HCT116 (cell line): ENCODE measurements around the gene ESD. TPM values are rescaled to one million over a fixed set of nuclear protein-coding genes. Genes with fewer than 3 reads are reported as not detected.

Source experiments
- ATAC-seq: fragments of 200-7000 bp; cut with Tn5 transposase; 2 replicates; pipeline ENCODE4 v1.9.1; 2020; ENCODE audit warnings: mild to moderate bottlenecking, moderate library complexity
- BruUV-seq: library from RNA; stranded (reverse); fragments of 400-500 nt; replicated peaks from 2 replicates; lab custom pipeline; 2021; lab: Mats Ljungman, UMichigan
- CTCF ChIA-PET: fragments of 300-600 bp; sonication (Branson Sonifier 250); formaldehyde crosslinking; loops from one replicate; lab custom pipeline; 2021; ENCODE audit warnings: antibody characterized with exemption; lab: Charles Lee
- POLR2A ChIA-PET: fragments of 300-600, 350-600 bp; sonication (Branson Sonifier 250); formaldehyde crosslinking; loops from one replicate; lab custom pipeline; 2021; ENCODE audit warnings: antibody characterized with exemption; lab: Charles Lee
- RAD21 ChIA-PET, 2 experiments: fragments of 300-600 bp; sonication (Branson Sonifier 250); formaldehyde crosslinking; loops; one replicate each; lab custom pipeline; 2023; ENCODE audit warnings: low total read pairs in 2 of 2; ENCODE audit not compliant: uncharacterized antibody in 2 of 2, unreplicated experiment in 2 of 2, low non-redundant PET in 1 of 2; lab: Charles Lee
- DNase-seq: peaks from one replicate; pipeline ENCODE4 v3.0.0-alpha.2; 2010; ENCODE audit warnings: low read depth, low spot score
- H2AFZ ChIP-seq: fragments of 200-600 bp; shearing (Covaris generic), sonication (generic); 2 replicates; pipeline ENCODE4 v1.6.1; 2017; ENCODE audit warnings: low read depth, mixed run types, mixed read lengths, antibody characterized with exemption, low read length; ENCODE audit not compliant: poor library complexity, severe bottlenecking
- H3K27ac ChIP-seq: 2 replicates; pipeline ENCODE4 v1.5.1; 2012; ENCODE audit warnings: low read depth, low read length
- H3K27me3 ChIP-seq: fragments of 200-600 bp; sonication (generic); 2 replicates; pipeline ENCODE4 v1.6.1; 2016; ENCODE audit warnings: mixed run types, low read length, mixed read lengths; ENCODE audit not compliant: insufficient read depth
- H3K36me3 ChIP-seq, 2 experiments: fragments of 200-500 bp in 1 of 2; fragments of 200-600 bp in 1 of 2; sonication (Bioruptor generic) in 1 of 2; sonication (generic) in 1 of 2; 2 replicates each; pipeline versions ENCODE4 v1.5.1 to v1.6.1; 2014 to 2016; ENCODE audit warnings: low read length in 2 of 2, inconsistent platforms in 1 of 2, mixed read lengths in 1 of 2, mixed run types in 1 of 2; ENCODE audit not compliant: insufficient read depth in 2 of 2, control insufficient read depth in 1 of 2
- H3K4me1 ChIP-seq, 2 experiments: fragments of 200-600 bp in 1 of 2; sonication (generic) in 1 of 2; 2 replicates each; pipeline versions ENCODE4 v1.5.1 to v1.6.1; 2012 to 2017; ENCODE audit warnings: low read length in 2 of 2, inconsistent platforms in 1 of 2, mild to moderate bottlenecking in 1 of 2, mixed read lengths in 1 of 2, mixed run types in 1 of 2, moderate library complexity in 1 of 2; ENCODE audit not compliant: insufficient read depth in 2 of 2, control insufficient read depth in 1 of 2
- H3K4me2 ChIP-seq: fragments of 200-600 bp; sonication (generic); 2 replicates; pipeline ENCODE4 v1.6.1; 2017; ENCODE audit warnings: mixed run types, low read length, mixed read lengths
- H3K4me3 ChIP-seq, 2 experiments: fragments of 200-600 bp in 1 of 2; sonication (generic) in 1 of 2; replicated peaks in 1 of 2; 2 replicates each; pipeline ENCODE4 v1.5.1; 2011 to 2016; ENCODE audit warnings: low read length in 2 of 2, control low read depth in 1 of 2, low read depth in 1 of 2, mild to moderate bottlenecking in 1 of 2, mixed read lengths in 1 of 2, mixed run types in 1 of 2
- H3K79me2 ChIP-seq: fragments of 200-600 bp; sonication (generic); 2 replicates; pipeline ENCODE4 v1.6.1; 2017; ENCODE audit warnings: mild to moderate bottlenecking, mixed run types, low read length, moderate library complexity, mixed read lengths; ENCODE audit not compliant: insufficient read depth
- H3K9ac ChIP-seq: fragments of 200-600 bp; sonication (generic); 2 replicates; pipeline ENCODE4 v1.6.1; 2016; ENCODE audit warnings: low read length, mixed read lengths
- H3K9me2 ChIP-seq: fragments of 200-600 bp; sonication (generic), shearing (Covaris generic); 2 replicates; pipeline ENCODE4 v1.6.1; 2017; ENCODE audit warnings: mixed run types, mild to moderate bottlenecking, moderate library complexity; ENCODE audit not compliant: insufficient read depth
- H3K9me3 ChIP-seq, 2 experiments: fragments of 200-500 bp in 1 of 2; fragments of 200-600 bp in 1 of 2; sonication (Bioruptor generic) in 1 of 2; sonication (generic) in 1 of 2; 2 replicates each; pipeline ENCODE4 v1.6.1; 2014 to 2017; ENCODE audit warnings: low read length in 2 of 2, mixed read lengths in 2 of 2, inconsistent platforms in 1 of 2, low read depth in 1 of 2, mild to moderate bottlenecking in 1 of 2, mixed run types in 1 of 2, moderate library complexity in 1 of 2; ENCODE audit not compliant: control insufficient read depth in 1 of 2, insufficient read depth in 1 of 2
- H4K20me1 ChIP-seq: fragments of 200-600 bp; sonication (generic), shearing (Covaris generic); 2 replicates; pipeline ENCODE4 v1.6.1; 2017; ENCODE audit warnings: mixed run types, mild to moderate bottlenecking, moderate library complexity; ENCODE audit not compliant: insufficient read depth
- CEBPB ChIP-seq: IDR thresholded peaks from 2 replicates; pipeline ENCODE4 v1.6.1; 2012; ENCODE audit warnings: low read depth
- EGR1 ChIP-seq: IDR thresholded peaks from 2 replicates; pipeline ENCODE4 v1.6.1; 2012; ENCODE audit warnings: low read depth
- EZH2 ChIP-seq: fragments of 200-600 bp; sonication (generic); IDR thresholded peaks from 2 replicates; pipeline ENCODE4 v1.6.1; 2017; ENCODE audit warnings: antibody characterized with exemption, mixed run types
- EZH2phosphoT487 ChIP-seq: fragments of 200-600 bp; IDR thresholded peaks from 2 replicates; pipeline ENCODE4 v1.6.1; 2018; ENCODE audit warnings: antibody characterized with exemption, borderline replicate concordance
- FOSL1 ChIP-seq: IDR thresholded peaks from 2 replicates; pipeline ENCODE4 v1.6.1; 2012; ENCODE audit warnings: low read depth
- JUND ChIP-seq: IDR thresholded peaks from 2 replicates; pipeline ENCODE4 v1.6.1; 2012
- POLR2A ChIP-seq: IDR thresholded peaks from 2 replicates; pipeline ENCODE4 v1.7.0; 2011; ENCODE audit warnings: borderline replicate concordance; ENCODE audit not compliant: insufficient read depth, insufficient read length; ENCODE audit errors: extremely low read depth
- REST ChIP-seq: IDR thresholded peaks from 2 replicates; pipeline ENCODE4 v1.6.1; 2012; ENCODE audit warnings: low read depth
- SIN3A ChIP-seq: IDR thresholded peaks from 2 replicates; pipeline ENCODE4 v1.6.1; 2012; ENCODE audit warnings: low read depth
- YY1 ChIP-seq: IDR thresholded peaks from 2 replicates; pipeline ENCODE4 v1.6.1; 2011; ENCODE audit warnings: low read length, low read depth, moderate library complexity, mild to moderate bottlenecking; ENCODE audit not compliant: insufficient replicate concordance; ENCODE audit errors: extremely low read depth
- ZFX ChIP-seq: fragments of 450-650 bp; IDR thresholded peaks from 2 replicates; pipeline ENCODE4 v1.6.1; 2017
- intact Hi-C: fragments of 100-400 bp; cut with micrococcal nuclease; formaldehyde crosslinking; loops from 2 replicates; pipeline ENCODE4 v1.10.0; 2022
- total RNA-seq: library from RNA; stranded (reverse); gene quantifications from one replicate; pipeline ENCODE4 v1.2.1, GENCODE V29; 2021; ENCODE audit not compliant: unreplicated experiment

Gene ESD
- total RNA-seq, 1 experiment from 2014 or later, result 111 TPM

- CTCF ChIA-PET, result interaction anchor here (0.6 kb wide), 1 partner anchor 9 kb away, joined by 3 read pairs; no protein-coding TSS in a partner anchor
- H3K36me3 ChIP-seq, result no peaks in the 10 kb centered on the region
- no peak overlapping the region for H3K27ac ChIP-seq
- no TSS peak for BruUV-seq
- H3K79me2 ChIP-seq, result no peaks in the 10 kb centered on the region
- intact Hi-C loops, result no loop called here
- no peak overlapping the region for H3K4me2 ChIP-seq
- H3K9me3 ChIP-seq, result no peaks in the 10 kb centered on the region
- no peak overlapping the region for H3K9ac ChIP-seq
- no peak for TF ChIP-seq ZFX
- no peak for TF ChIP-seq JUND
- no peak for TF ChIP-seq FOSL1
- no peak for TF ChIP-seq CEBPB
- no peak for TF ChIP-seq YY1
- no peak for TF ChIP-seq EZH2
- TF ChIP-seq EZH2phosphoT487, result no peak
- TF ChIP-seq POLR2A, result no peak
- TF ChIP-seq REST, result no peak
- TF ChIP-seq SIN3A, result no peak
- no peak for TF ChIP-seq EGR1
- H2AFZ ChIP-seq, result no peak overlapping the region
- RAD21 ChIA-PET, result no interaction called here
- H3K27me3 ChIP-seq, result no peaks in the 10 kb centered on the region
- ATAC-seq, result no peak
- POLR2A ChIA-PET, result no interaction called here
- no peaks in the 10 kb centered on the region for H4K20me1 ChIP-seq
- H3K4me3 ChIP-seq, result no peak overlapping the region
- H3K9me2 ChIP-seq, result no peaks in the 10 kb centered on the region
- no peak for DNase-seq
- no peaks in the 10 kb centered on the region for H3K4me1 ChIP-seq
These were observed 53.8 kb downstream of the ESD start for GRCh38 chr13:46743191-46743590.
